Gastroesophageal sphincter (tissue), 4 donors: ENCODE data around the gene TJAP1. TPM values are rescaled to one million over a fixed set of nuclear protein-coding genes. Genes with fewer than 3 reads are reported as not detected.
A peak's percentile ranks its signal among the peaks of the same experiment; 100 is the strongest.

ENCODE experiments used
- ATAC-seq: fragments of 150-250 bp; one replicate; pipeline ENCODE4 v1.9.1; 2016; ENCODE audit warnings: mild to moderate bottlenecking, moderate library complexity
- H3K27ac ChIP-seq, 4 donors: fragments of 200-600 bp; sonication (generic) in 3 of 4; 1 replicate in 3 of 4; 2 replicates in 1 of 4; pipeline ENCODE4 v1.5.1; 2016 to 2019
- H3K27me3 ChIP-seq: fragments of 200-600 bp; sonication (generic); one replicate; pipeline ENCODE4 v1.5.1; 2019
- H3K36me3 ChIP-seq, 2 donors: fragments of 200-600 bp; sonication (generic); one replicate each; pipeline ENCODE4 v1.5.1; 2019; ENCODE audit warnings: control low read depth in 1 of 2
- H3K4me1 ChIP-seq, 3 donors: fragments of 200-600 bp; sonication (generic); 1 replicate in 2 of 3; 2 replicates in 1 of 3; pipeline ENCODE4 v1.5.1; 2016 to 2019; ENCODE audit warnings: control low read depth in 2 of 3
- H3K4me3 ChIP-seq, 2 donors: fragments of 200-600 bp; sonication (generic); one replicate each; pipeline ENCODE4 v1.5.1; 2019; ENCODE audit warnings: mild to moderate bottlenecking in 1 of 2, moderate library complexity in 1 of 2
- H3K9me3 ChIP-seq, 3 donors: fragments of 200-600 bp; sonication (generic); one replicate each; pipeline ENCODE4 v1.5.1; 2017 to 2019; ENCODE audit warnings: control low read depth in 2 of 3
- EP300 ChIP-seq: sonication (generic); formaldehyde crosslinking; IDR thresholded peaks from one replicate; pipeline ENCODE4 v1.6.1; 2017; ENCODE audit warnings: antibody characterized with exemption, mild to moderate bottlenecking
- POLR2A ChIP-seq, 2 donors: fragments of 450-650 bp; IDR thresholded peaks; one replicate each; pipeline ENCODE4 v1.6.1; 2017; ENCODE audit warnings: antibody characterized with exemption in 2 of 2, mild to moderate bottlenecking in 2 of 2, moderate library complexity in 1 of 2
- POLR2AphosphoS5 ChIP-seq: sonication (generic); formaldehyde crosslinking; IDR thresholded peaks from one replicate; pipeline ENCODE4 v1.6.1; 2017; ENCODE audit warnings: antibody characterized with exemption
- WGBS, 2 donors: methylation state at CpG; one replicate each; pipeline ENCODE4 v1.1.5; 2018; ENCODE audit warnings: low coverage in 1 of 2; 5-methylcytosine and 5-hydroxymethylcytosine counted together
- total RNA-seq, 4 donors: library from RNA; depleted of rRNA; stranded (reverse); fragments of >200 nt; gene quantifications; one replicate each; pipeline ENCODE4 v1.1.0, GENCODE V29; 2016
- TF ChIP-seq, protein P1 (sequence below), 4 experiments: fragments of 200-600 bp in 2 of 4; fragments of 450-650 bp in 2 of 4; sonication (generic) in 1 of 4; IDR thresholded peaks; one replicate each; pipeline ENCODE4 v1.5.1; 2017 to 2019; ENCODE audit warnings: antibody characterized with exemption in 4 of 4, mild to moderate bottlenecking in 2 of 4, moderate library complexity in 2 of 4

Gene TJAP1
- total RNA-seq, 4 donors from 2014 or later, result 20.1 to 36.0 (median 27.8) TPM

DNA sequence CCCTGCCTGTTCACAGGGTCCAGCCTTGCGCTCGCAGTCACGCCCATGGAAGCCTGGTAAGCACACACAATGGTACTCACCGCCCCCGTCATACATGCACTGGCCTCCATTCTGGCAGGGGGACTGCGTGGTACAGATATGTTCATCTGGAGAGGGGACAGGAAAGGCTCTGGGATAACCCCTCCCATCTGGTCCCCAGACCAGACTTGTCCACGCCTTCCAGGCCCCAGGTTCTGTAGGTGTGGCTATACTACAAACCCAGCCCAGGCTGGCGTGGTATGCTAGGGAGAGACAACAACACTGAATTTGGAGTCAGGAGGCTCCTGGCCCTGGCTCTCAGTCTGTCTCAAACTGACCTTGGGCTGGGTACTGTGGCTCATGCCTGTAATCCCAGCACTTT, 25.4 kb upstream of the TJAP1 start:
- Histone ChIP-seq H3K36me3 (peaks cover 0 to 66% of the 10 kb centered on the region in 2 donors), H3K4me1 (peaks cover 0 to 22% (median 4%) of the 10 kb centered on the region in 3 donors), H3K27ac (no peak overlapping the region), H3K9me3 (peaks cover 0 to 10% (median 0%) of the 10 kb centered on the region in 3 donors), H3K27me3 (peaks cover 28% of the 10 kb centered on the region), H3K4me3 (no peak overlapping the region)
- no CpG with 5 or more reads among the region's 8 CpGs for WGBS, 2 donors
- TF ChIP-seq, protein P1, sequence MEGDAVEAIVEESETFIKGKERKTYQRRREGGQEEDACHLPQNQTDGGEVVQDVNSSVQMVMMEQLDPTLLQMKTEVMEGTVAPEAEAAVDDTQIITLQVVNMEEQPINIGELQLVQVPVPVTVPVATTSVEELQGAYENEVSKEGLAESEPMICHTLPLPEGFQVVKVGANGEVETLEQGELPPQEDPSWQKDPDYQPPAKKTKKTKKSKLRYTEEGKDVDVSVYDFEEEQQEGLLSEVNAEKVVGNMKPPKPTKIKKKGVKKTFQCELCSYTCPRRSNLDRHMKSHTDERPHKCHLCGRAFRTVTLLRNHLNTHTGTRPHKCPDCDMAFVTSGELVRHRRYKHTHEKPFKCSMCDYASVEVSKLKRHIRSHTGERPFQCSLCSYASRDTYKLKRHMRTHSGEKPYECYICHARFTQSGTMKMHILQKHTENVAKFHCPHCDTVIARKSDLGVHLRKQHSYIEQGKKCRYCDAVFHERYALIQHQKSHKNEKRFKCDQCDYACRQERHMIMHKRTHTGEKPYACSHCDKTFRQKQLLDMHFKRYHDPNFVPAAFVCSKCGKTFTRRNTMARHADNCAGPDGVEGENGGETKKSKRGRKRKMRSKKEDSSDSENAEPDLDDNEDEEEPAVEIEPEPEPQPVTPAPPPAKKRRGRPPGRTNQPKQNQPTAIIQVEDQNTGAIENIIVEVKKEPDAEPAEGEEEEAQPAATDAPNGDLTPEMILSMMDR (IDR thresholded peaks at IDR 0.05), result no peak
- no peak for TF ChIP-seq POLR2AphosphoS5
- TF ChIP-seq EP300, result no peak
- TF ChIP-seq POLR2A (IDR thresholded peaks at IDR 0.05), result no peak
- no peak for ATAC-seq

DNA sequence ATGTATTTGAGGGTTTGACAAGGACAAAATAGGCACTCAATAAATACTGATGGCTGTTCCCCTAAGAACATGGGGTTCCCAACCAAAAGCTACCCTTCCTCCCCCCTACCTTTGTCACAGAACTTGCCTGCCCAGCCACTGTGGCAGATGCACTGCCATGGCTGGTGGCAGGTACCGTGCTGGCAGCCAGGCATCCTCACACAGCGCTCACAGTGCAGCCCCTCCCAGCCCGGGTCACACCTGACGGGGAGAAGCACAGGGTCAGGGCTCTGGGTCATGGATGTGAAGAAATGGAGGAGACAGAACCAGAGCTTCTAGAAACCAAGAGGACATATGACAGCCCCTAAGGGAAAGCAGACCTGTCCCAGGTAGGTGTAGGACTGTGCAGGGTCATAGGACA, 24.5 kb upstream of the TJAP1 start:
- peaks cover 0 to 10% (median 0%) of the 10 kb centered on the region in 3 donors for H3K9me3 ChIP-seq
- peaks cover 37% of the 10 kb centered on the region for H3K27me3 ChIP-seq
- H3K4me1 ChIP-seq, result peaks cover 0 to 22% (median 4%) of the 10 kb centered on the region in 3 donors
- no peak overlapping the region for H3K4me3 ChIP-seq
- ATAC-seq, result no peak
- WGBS, 2 donors, result 79% methylated on average over 3 of the region's 4 CpGs; no CpG with 5 or more reads in 1 of the 2 donors
- H3K36me3 ChIP-seq, result peaks cover 0 to 56% of the 10 kb centered on the region in 2 donors
- TF ChIP-seq EP300 (no peak), POLR2A (IDR thresholded peaks at IDR 0.05) (no peak), POLR2AphosphoS5 (no peak)
- TF ChIP-seq, protein P1 (IDR thresholded peaks at IDR 0.05), result no peak
- no peak overlapping the region for H3K27ac ChIP-seq

DNA sequence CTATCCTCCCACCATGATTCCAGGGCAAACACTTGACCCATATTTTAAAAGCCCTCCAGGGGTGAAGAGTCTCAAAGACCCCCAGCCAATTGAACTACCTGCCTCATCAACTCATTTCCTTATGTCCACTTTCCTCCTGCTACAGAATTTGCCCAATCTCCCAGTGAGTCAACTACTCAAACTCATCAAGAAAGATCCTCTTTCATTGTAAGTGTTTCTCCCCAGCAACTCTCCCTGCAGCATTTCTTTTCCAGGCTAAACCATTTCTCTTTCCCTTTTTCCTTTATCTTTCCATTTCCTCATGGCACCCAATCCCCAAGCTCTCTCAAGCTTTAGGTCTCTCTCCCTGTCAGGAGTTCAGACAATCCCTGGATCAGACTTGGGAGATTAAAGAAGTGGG, 23.5 kb upstream of the TJAP1 start:
- ATAC-seq, result no peak
- H3K27me3 ChIP-seq, result peaks cover 47% of the 10 kb centered on the region
- H3K4me3 ChIP-seq, result no peak overlapping the region
- peaks cover 0 to 10% (median 0%) of the 10 kb centered on the region in 3 donors for H3K9me3 ChIP-seq
- TF ChIP-seq POLR2A (IDR thresholded peaks at IDR 0.05), result no peak
- TF ChIP-seq, protein P1 (IDR thresholded peaks at IDR 0.05), result no peak
- no peak for TF ChIP-seq POLR2AphosphoS5
- no peak for TF ChIP-seq EP300
- no peak overlapping the region for H3K27ac ChIP-seq
- peaks cover 0 to 47% of the 10 kb centered on the region in 2 donors for H3K36me3 ChIP-seq
- H3K4me1 ChIP-seq, result peaks cover 0 to 22% (median 4%) of the 10 kb centered on the region in 3 donors

DNA sequence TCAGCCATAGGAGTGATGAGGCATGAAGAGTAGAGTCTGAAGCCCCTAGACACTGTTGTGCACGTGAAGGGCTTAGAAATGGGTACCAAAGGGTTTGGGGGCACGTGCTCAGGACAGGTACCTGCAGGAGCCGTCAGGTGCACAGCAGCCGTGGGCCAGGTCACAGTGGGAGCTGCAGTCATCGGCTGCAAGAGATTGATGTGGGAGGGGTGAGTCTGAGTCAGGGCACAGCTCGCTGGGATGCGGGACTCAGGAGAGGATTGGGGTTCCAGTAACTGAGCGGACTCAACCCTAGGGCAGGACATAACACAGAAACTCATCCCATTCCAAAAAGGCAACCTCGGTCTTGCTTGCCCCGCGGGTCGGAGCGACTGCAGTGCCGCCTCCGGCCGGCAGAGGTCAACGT, 23.1 kb upstream of the TJAP1 start:
- Histone ChIP-seq H3K27ac (no peak overlapping the region), H3K4me3 (peak overlapping the region; percentile 20 to 56), H3K4me1 (peaks cover 0 to 22% (median 4%) of the 10 kb centered on the region in 3 donors), H3K36me3 (peaks cover 0 to 42% of the 10 kb centered on the region in 2 donors), H3K9me3 (peaks cover 0 to 10% (median 0%) of the 10 kb centered on the region in 3 donors), H3K27me3 (peaks cover 48% of the 10 kb centered on the region)
- ATAC-seq, result peak; percentile 11
- TF ChIP-seq, protein P1 (IDR thresholded peaks at IDR 0.05), result peak in 3 of 4 experiments; percentile 96 to 99 (median 96)
- no peak for TF ChIP-seq EP300
- 29 to 38% methylated on average over 3 to 5 of the region's 17 CpGs for WGBS, 2 donors
